Right atrium auricular region (tissue), 2 donors: ENCODE data around the gene PTPRO. TPM values are rescaled to one million over a fixed set of nuclear protein-coding genes. Genes with fewer than 3 reads are reported as not detected.

Experiments used
- DNase-seq: peaks from one replicate; pipeline ENCODE4 v3.0.0-alpha.2; 2019; ENCODE audit warnings: low spot score
- H3K27ac ChIP-seq, 2 donors: fragments of 200-600 bp; sonication (generic); 1 replicate in 1 of 2; 2 replicates in 1 of 2; pipeline ENCODE4 v1.5.1; 2016 to 2019
- H3K27me3 ChIP-seq, 2 donors: fragments of 200-600 bp; sonication (generic); one replicate each; pipeline versions ENCODE4 v1.5.1 to v1.6.0; 2017 to 2019
- H3K36me3 ChIP-seq: fragments of 200-600 bp; sonication (generic); one replicate; pipeline ENCODE4 v1.5.1; 2016
- H3K4me1 ChIP-seq, 2 donors: fragments of 200-600 bp; sonication (generic); one replicate each; pipeline versions ENCODE4 v1.5.1 to v1.6.0; 2017 to 2019
- H3K4me3 ChIP-seq, 2 donors: fragments of 200-600 bp; sonication (generic); 1 replicate in 1 of 2; 2 replicates in 1 of 2; pipeline ENCODE4 v1.5.1; 2017 to 2019; ENCODE audit warnings: mild to moderate bottlenecking in 1 of 2, moderate library complexity in 1 of 2
- H3K9me3 ChIP-seq, 2 donors: fragments of 200-600 bp; sonication (generic); one replicate each; pipeline ENCODE4 v1.5.1; 2019
- CTCF ChIP-seq, 2 donors: fragments of 200-600 bp; sonication (generic); IDR thresholded peaks; one replicate each; pipeline ENCODE4 v1.5.1; 2019; ENCODE audit warnings: antibody characterized with exemption in 2 of 2
- total RNA-seq, 2 donors: library from RNA; depleted of rRNA; stranded (reverse); fragments of >200 nt; gene quantifications; one replicate each; pipeline ENCODE4 v1.1.0, GENCODE V29; 2016

PTPRO gene
- total RNA-seq, 2 donors from 2014 or later = 0.30 to 2.9 TPM

GRCh38 chr12:15387772-15388171 lies 65.5 kb downstream of the PTPRO start:
- H3K27me3 ChIP-seq = no peaks in the 10 kb centered on the region
- no peak overlapping the region for H3K27ac ChIP-seq
- H3K36me3 ChIP-seq = no peaks in the 10 kb centered on the region
- no peak overlapping the region for H3K4me3 ChIP-seq
- no peak for TF ChIP-seq CTCF (IDR thresholded peaks at IDR 0.05)
- no peaks in the 10 kb centered on the region for H3K4me1 ChIP-seq
- H3K9me3 ChIP-seq = no peaks in the 10 kb centered on the region
- no peak for DNase-seq

DNA sequence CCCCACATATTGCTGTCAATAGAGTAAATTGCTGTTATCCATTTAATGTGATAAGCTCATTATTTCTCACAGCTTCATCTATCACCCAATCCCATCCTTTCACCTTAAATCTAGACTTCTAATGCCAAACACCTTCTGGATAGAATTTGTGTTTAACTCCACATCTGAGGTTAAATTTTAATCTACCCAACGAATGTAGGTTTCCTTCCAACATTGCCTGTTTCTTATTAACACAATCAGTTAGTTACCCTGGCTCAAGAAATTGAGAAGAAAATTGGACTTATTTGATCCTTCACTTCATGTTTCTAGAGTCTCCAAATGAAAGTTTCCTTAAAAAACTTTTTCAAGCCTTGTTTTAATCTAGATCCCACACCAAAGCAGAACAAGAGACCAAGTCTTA lies 67.3 kb downstream of the PTPRO start:
- H3K27me3 ChIP-seq = no peaks in the 10 kb centered on the region
- DNase-seq = no peak
- H3K4me3 ChIP-seq = no peak overlapping the region
- H3K9me3 ChIP-seq = no peaks in the 10 kb centered on the region
- H3K27ac ChIP-seq = no peak overlapping the region
- H3K36me3 ChIP-seq = no peaks in the 10 kb centered on the region
- no peak for TF ChIP-seq CTCF (IDR thresholded peaks at IDR 0.05)
- H3K4me1 ChIP-seq = no peaks in the 10 kb centered on the region

DNA sequence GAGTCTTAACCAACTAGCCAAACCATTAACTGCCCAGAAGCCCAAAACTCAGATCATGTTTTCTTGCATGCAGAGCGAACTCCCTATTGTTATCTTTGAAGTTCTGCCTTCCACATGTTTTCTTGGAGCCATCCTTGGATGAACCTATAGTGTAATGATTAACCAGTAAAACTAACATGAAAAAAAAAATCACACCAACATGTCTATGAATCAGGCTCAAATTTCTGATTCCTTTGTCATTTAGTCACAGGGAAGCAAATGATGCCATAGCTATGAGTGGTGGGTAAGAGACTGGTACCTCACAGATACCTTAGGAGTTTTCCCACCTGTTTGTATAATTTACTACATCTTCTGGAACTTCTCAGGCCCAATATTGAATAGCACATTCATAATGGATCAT lies 70.7 kb downstream of the PTPRO start:
- no peak overlapping the region for H3K27ac ChIP-seq
- H3K27me3 ChIP-seq = no peaks in the 10 kb centered on the region
- no peak overlapping the region for H3K4me3 ChIP-seq
- TF ChIP-seq CTCF (IDR thresholded peaks at IDR 0.05) = no peak
- H3K4me1 ChIP-seq = no peaks in the 10 kb centered on the region
- no peak for DNase-seq
- no peaks in the 10 kb centered on the region for H3K9me3 ChIP-seq
- H3K36me3 ChIP-seq = no peaks in the 10 kb centered on the region

- H3K9me3 ChIP-seq = no peaks in the 10 kb centered on the region
- TF ChIP-seq CTCF (IDR thresholded peaks at IDR 0.05) = no peak
- no peaks in the 10 kb centered on the region for H3K4me1 ChIP-seq
These were observed 71.7 kb downstream of the PTPRO start for GRCh38 chr12:15393995-15394394.

DNA sequence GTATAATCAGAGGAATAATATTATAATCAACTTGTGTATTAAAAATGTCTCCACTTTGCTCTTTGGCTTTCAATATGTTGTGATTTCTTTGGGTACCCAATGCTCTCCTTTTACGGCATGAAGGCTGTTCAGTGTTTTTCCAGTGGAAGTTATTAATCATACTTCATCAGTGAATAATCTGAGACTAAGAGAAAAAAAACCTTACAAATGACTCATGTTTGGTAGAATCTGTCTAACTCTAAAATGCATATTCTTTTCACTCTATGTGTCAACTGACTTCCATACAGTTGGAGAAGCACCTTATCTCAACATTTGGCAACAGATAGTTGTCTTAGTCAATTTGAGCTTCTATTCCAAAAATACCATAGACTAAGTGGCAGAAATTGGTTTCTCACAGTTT lies 82.2 kb downstream of the PTPRO start:
- H3K27me3 ChIP-seq = no peaks in the 10 kb centered on the region
- H3K27ac ChIP-seq = no peak overlapping the region
- no peaks in the 10 kb centered on the region for H3K9me3 ChIP-seq
- no peak for DNase-seq
- no peak overlapping the region for H3K4me3 ChIP-seq
- no peaks in the 10 kb centered on the region for H3K36me3 ChIP-seq
- no peaks in the 10 kb centered on the region for H3K4me1 ChIP-seq
- TF ChIP-seq CTCF (IDR thresholded peaks at IDR 0.05) = no peak

More at GRCh38 chr12:15393995-15394394, 71.7 kb downstream of the PTPRO start:
- no peak overlapping the region for H3K4me3 ChIP-seq
- H3K27ac ChIP-seq = no peak overlapping the region
- no peaks in the 10 kb centered on the region for H3K27me3 ChIP-seq
- H3K36me3 ChIP-seq = no peaks in the 10 kb centered on the region
- DNase-seq = no peak

- no peak for DNase-seq
- no peak overlapping the region for H3K27ac ChIP-seq
- H3K4me3 ChIP-seq = no peak overlapping the region
- H3K27me3 ChIP-seq = no peaks in the 10 kb centered on the region
- H3K4me1 ChIP-seq = no peaks in the 10 kb centered on the region
- no peaks in the 10 kb centered on the region for H3K36me3 ChIP-seq
- TF ChIP-seq CTCF (IDR thresholded peaks at IDR 0.05) = no peak
- no peaks in the 10 kb centered on the region for H3K9me3 ChIP-seq
These were observed 83.3 kb downstream of the PTPRO start for GRCh38 chr12:15405606-15406005.
